Pancreas (tissue), 10 donors: Measurements from ENCODE around the gene INF2. TPM values are rescaled to one million over a fixed set of nuclear protein-coding genes. Genes with fewer than 3 reads are reported as not detected.

Experiments used
- ATAC-seq, 4 donors: fragments of 200-7000 bp; cut with Tn5 transposase; one replicate each; pipeline versions ENCODE4 v1.8.0 to v1.9.1; 2020; ENCODE audit warnings: mild to moderate bottlenecking in 4 of 4, moderate library complexity in 4 of 4
- DNase-seq, 6 donors: peaks; one replicate each; pipeline ENCODE4 v3.0.0-alpha.2; 2020
- FAIRE-seq: peaks from 2 replicates; lab custom pipeline; 2012; peaks lifted over from hg19 to GRCh38; lab: Jason Lieb, UNC
- H3K27ac ChIP-seq, 4 donors: fragments of 200-600 bp; sonication (generic); 1 replicate in 3 of 4; 2 replicates in 1 of 4; pipeline versions ENCODE4 v1.5.0 to v1.8.0; 2020
- H3K27me3 ChIP-seq, 4 donors: fragments of 200-600 bp; one replicate each; pipeline ENCODE4 v1.8.0; 2021
- H3K36me3 ChIP-seq, 3 donors: fragments of 200-600 bp; sonication (generic) in 1 of 3; one replicate each; pipeline versions ENCODE4 v1.5.0 to v1.8.0; 2020 to 2021
- H3K4me1 ChIP-seq, 3 donors: fragments of 200-600 bp; one replicate each; pipeline ENCODE4 v1.8.0; 2021
- H3K4me3 ChIP-seq, 4 donors: fragments of 200-600 bp; sonication (generic) in 2 of 4; one replicate each; pipeline versions ENCODE4 v1.5.0 to v1.8.0; 2020 to 2021
- H3K9me3 ChIP-seq, 4 donors: fragments of 200-600 bp; one replicate each; pipeline ENCODE4 v1.8.0; 2021
- CTCF ChIP-seq, 4 donors: fragments of 200-600 bp; sonication (generic) in 3 of 4; IDR thresholded peaks; one replicate each; pipeline versions ENCODE4 v1.5.0 to v1.8.0; 2021; ENCODE audit warnings: antibody characterized with exemption in 4 of 4
- WGBS, 2 donors: extraction: QIAGEN DNeasy Blood & Tissue Kit; methylation state at CpG; one replicate each; pipeline ENCODE4 v1.1.7; 2013; 5-methylcytosine and 5-hydroxymethylcytosine counted together
- intact Hi-C, 3 donors: fragments of 100-400 bp; cut with DNase I; formaldehyde crosslinking; loops; one replicate each; pipeline versions ENCODE4 v1.11.1 to v1.14.2; 2022
- polyA plus RNA-seq, 2 donors: library from polyadenylated mRNA; stranded (reverse); fragments of 200-250 nt; gene quantifications; one replicate each; pipeline ENCODE4 v1.2.3, GENCODE V29; 2013
- total RNA-seq, 6 donors: library from RNA; stranded (reverse); fragmentation: NEBNext Ultra II Directional in 4 of 6; extraction: Animal tissue kit (Norgen Biotek cat#: 25700) in 4 of 6; gene quantifications; one replicate each; pipeline versions ENCODE4 v1.2.1 to v1.2.4, GENCODE V29; 2021 to 2023
- donor health status: healthy with polysubstance abuse.
- donor health status: DM: no; HTN: no; CAD: no; lungs with moderate emphysema.
- donor health status: DM: no; HTN: no; CAD: no.
- donor health status: control.
- donor health status: control.
- donor health status: Bipolar disorder and iron deficiency.
- donor health status: DM: yes; HTN: yes; CAD: no.
- donor health status: DM: no; HTN: no; CAD: no.
- donor health status: DM: no; HTN: no; CAD: no.
- donor health status: DM: yes; HTN: yes; CAD: no.

INF2 gene
- total and polyA plus RNA-seq, 8 donors, result 20.4 to 80.8 (median 27.8) TPM

GRCh38 chr14:104753528-104754212 is 64.3 kb downstream of the INF2 start:
- FAIRE-seq (no peak), ATAC-seq (peak in 2 of 4 donors; percentile 3 to 6), DNase-seq (peak in 3 of 6 donors; percentile 52 to 87 (median 68))
- Histone ChIP-seq H3K4me3 (peak overlapping the region; percentile 87 to 99 (median 94)), H3K4me1 (peaks cover 17 to 30% (median 22%) of the 10 kb centered on the region in 3 donors), H3K27ac (peak overlapping the region; percentile 69 to 94 (median 83)), H3K36me3 (peaks cover 0 to 8% (median 0%) of the 10 kb centered on the region in 3 donors), H3K9me3 (no peaks in the 10 kb centered on the region), H3K27me3 (no peaks in the 10 kb centered on the region)
- WGBS, 2 donors, result 1% methylated on average over 29 to 30 of the region's 30 CpGs
- TF ChIP-seq CTCF (IDR thresholded peaks at IDR 0.05), result no peak
- intact Hi-C loops, result no loop called here

- ATAC-seq (no peak), FAIRE-seq (no peak), DNase-seq (peak in 2 of 6 donors; percentile 20 to 25)
- 16% methylated on average over 13 of the region's 13 CpGs for WGBS, 2 donors
- H3K27me3 ChIP-seq, result no peaks in the 10 kb centered on the region
- no peak for TF ChIP-seq CTCF (IDR thresholded peaks at IDR 0.05)
- H3K27ac ChIP-seq, result peak overlapping the region in 1 of 4 donors; percentile 81
- intact Hi-C loops, result no loop called here
- H3K4me3 ChIP-seq, result peak overlapping the region; percentile 87 to 99 (median 94)
- H3K9me3 ChIP-seq, result no peaks in the 10 kb centered on the region
- peaks cover 17 to 30% (median 22%) of the 10 kb centered on the region in 3 donors for H3K4me1 ChIP-seq
- peaks cover 0 to 8% (median 0%) of the 10 kb centered on the region in 3 donors for H3K36me3 ChIP-seq
These were observed 64.9 kb downstream of the INF2 start for GRCh38 chr14:104754213-104754851.

DNA sequence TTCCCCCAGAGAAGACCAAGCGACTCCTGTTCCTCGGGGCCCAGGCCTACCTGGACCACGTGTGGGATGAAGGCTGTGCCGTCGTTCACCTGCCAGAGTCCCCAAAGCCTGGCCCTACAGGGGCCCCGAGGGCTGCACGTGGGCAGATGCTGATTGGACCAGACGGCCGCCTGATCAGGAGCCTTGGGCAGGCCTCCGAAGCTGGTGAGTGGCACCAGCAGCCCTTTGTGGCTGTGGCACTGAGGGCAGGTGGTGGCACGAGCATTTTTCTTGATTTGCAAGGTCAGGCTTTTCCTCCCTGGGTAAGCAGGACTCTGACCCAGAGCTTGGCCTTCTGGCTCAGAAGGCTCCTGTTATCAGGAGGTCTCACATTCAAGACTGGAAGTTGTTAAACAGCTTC is 66.2 kb downstream of the INF2 start:
- peaks cover 0 to 14% (median 0%) of the 10 kb centered on the region in 3 donors for H3K36me3 ChIP-seq
- H3K9me3 ChIP-seq, result no peaks in the 10 kb centered on the region
- H3K27me3 ChIP-seq, result no peaks in the 10 kb centered on the region
- FAIRE-seq (no peak), ATAC-seq (peak in 3 of 4 donors; percentile 6 to 38 (median 14)), DNase-seq (peak in 5 of 6 donors; percentile 68 to 83 (median 76))
- H3K27ac ChIP-seq, result peak overlapping the region in 3 of 4 donors; percentile 22 to 48 (median 33)
- TF ChIP-seq CTCF (IDR thresholded peaks at IDR 0.05), result no peak
- peaks cover 17 to 30% (median 22%) of the 10 kb centered on the region in 3 donors for H3K4me1 ChIP-seq
- WGBS, 2 donors, result 32 to 39% methylated on average over 11 of the region's 11 CpGs
- no peak overlapping the region for H3K4me3 ChIP-seq
- intact Hi-C loops, result no loop called here

DNA sequence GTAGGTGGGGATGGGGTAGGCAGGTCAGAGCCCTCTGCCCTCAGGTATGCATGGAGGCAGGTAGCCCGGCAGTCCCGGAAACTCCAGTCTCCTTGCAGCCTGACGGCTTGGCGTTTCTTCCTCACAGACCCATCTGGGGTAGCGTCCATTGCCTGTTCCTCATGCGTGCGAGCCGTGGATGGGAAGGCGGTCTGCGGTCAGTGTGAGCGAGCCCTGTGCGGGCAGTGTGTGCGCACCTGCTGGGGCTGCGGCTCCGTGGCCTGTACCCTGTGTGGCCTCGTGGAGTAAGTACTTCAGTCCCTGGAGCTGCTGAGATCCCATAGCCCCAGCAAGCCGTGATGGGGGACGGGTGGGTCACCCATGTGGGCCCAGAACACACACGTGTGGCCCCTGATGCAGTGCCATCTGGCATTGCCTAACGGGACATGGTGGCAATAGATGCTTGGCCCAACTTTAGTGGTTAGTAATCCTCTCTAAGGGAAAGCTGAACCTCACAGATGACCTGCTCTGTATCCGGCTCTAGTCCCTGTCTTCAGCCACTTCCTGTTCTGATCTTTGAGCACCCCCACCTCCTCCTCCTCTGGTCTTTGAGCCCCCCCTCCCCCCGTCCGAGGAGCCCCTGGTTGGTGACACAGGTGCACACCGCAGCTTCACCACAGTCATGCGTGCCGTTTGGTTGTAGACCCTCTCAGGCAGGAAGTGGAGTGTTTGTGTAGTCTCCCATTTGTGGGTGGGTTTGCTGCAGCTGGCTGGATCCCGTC is 67.2 kb downstream of the INF2 start:
- Histone ChIP-seq H3K27me3 (no peaks in the 10 kb centered on the region), H3K4me3 (no peak overlapping the region), H3K9me3 (no peaks in the 10 kb centered on the region), H3K36me3 (peaks cover 0 to 14% (median 0%) of the 10 kb centered on the region in 3 donors), H3K4me1 (peaks cover 17 to 30% (median 22%) of the 10 kb centered on the region in 3 donors), H3K27ac (no peak overlapping the region)
- TF ChIP-seq CTCF (IDR thresholded peaks at IDR 0.05), result no peak
- FAIRE-seq (no peak), ATAC-seq (no peak), DNase-seq (peak in 2 of 6 donors; percentile 34 to 79)
- intact Hi-C loops, result no loop called here
- WGBS, 2 donors, result 74 to 75% methylated on average over 25 to 27 of the region's 27 CpGs
